ENCODE data around the gene DENND1A.

The DENND1A gene

GRCh38 chr9:123607479-123607878 lies 322.4 kb downstream of the DENND1A start:
- no peak for DNase-seq

GRCh38 chr9:123606141-123606540 lies 323.8 kb downstream of the DENND1A start:
- no peak for DNase-seq

GRCh38 chr9:123605286-123605685 lies 324.6 kb downstream of the DENND1A start:
- no peak for DNase-seq

GRCh38 chr9:123604861-123605260 lies 325.1 kb downstream of the DENND1A start:
- no peak for DNase-seq

GRCh38 chr9:123601828-123602227 lies 328.1 kb downstream of the DENND1A start:
- DNase-seq = no peak

GRCh38 chr9:123599781-123600180 lies 330.1 kb downstream of the DENND1A start:
- no peak for DNase-seq

GRCh38 chr9:123597876-123598556 lies 331.9 kb downstream of the DENND1A start:
- DNase-seq = no peak

- DNase-seq = no peak
These were observed 332.9 kb downstream of the DENND1A start for GRCh38 chr9:123597048-123597447.

GRCh38 chr9:123591283-123591682 lies 338.6 kb downstream of the DENND1A start:
- DNase-seq = no peak

GRCh38 chr9:123590499-123590898 lies 339.4 kb downstream of the DENND1A start:
- no peak for DNase-seq

- no peak for DNase-seq
These were observed 340.3 kb downstream of the DENND1A start for GRCh38 chr9:123589361-123590239.

GRCh38 chr9:123586275-123586674 lies 343.7 kb downstream of the DENND1A start:
- DNase-seq = no peak

GRCh38 chr9:123584202-123585176 lies 345.4 kb downstream of the DENND1A start:
- DNase-seq = no peak

- no peak for DNase-seq
These were observed 346.3 kb downstream of the DENND1A start for GRCh38 chr9:123583646-123584045.

- no peak for DNase-seq
These were observed 358.7 kb downstream of the DENND1A start for GRCh38 chr9:123571240-123571639.

GRCh38 chr9:123568691-123569688 lies 360.9 kb downstream of the DENND1A start:
- DNase-seq = no peak

- no peak for DNase-seq
These were observed 362.9 kb downstream of the DENND1A start for GRCh38 chr9:123567013-123567412.

GRCh38 chr9:123564652-123565051 lies 365.3 kb downstream of the DENND1A start:
- DNase-seq = no peak

- peak; percentile 33 to 34 for DNase-seq
These were observed 367.0 kb downstream of the DENND1A start for GRCh38 chr9:123562844-123563346.

- DNase-seq = no peak
These were observed 368.9 kb downstream of the DENND1A start for GRCh38 chr9:123561046-123561445.
